HFFc6 (cell line): Measurements from ENCODE around the gene SCD5. TPM values are rescaled to one million over a fixed set of nuclear protein-coding genes. Genes with fewer than 3 reads are reported as not detected.

Experiments used
- DNase-seq: peaks from one replicate; pipeline ENCODE4 v3.0.0-alpha.2; 2018
- H3K27ac Mint-ChIP-seq: 2 replicates; pipeline ENCODE4 v1.8.0; 2020; ENCODE audit warnings: mild to moderate bottlenecking, mixed read lengths
- H3K27me3 Mint-ChIP-seq: 2 replicates; pipeline ENCODE4 v1.8.0; 2021; ENCODE audit warnings: mild to moderate bottlenecking, moderate library complexity, mixed read lengths; ENCODE audit not compliant: insufficient read depth
- H3K36me3 Mint-ChIP-seq: 2 replicates; pipeline ENCODE4 v1.8.0; 2021; ENCODE audit warnings: low read depth, mixed read lengths
- H3K4me1 Mint-ChIP-seq: 2 replicates; pipeline ENCODE4 v1.8.0; 2020; ENCODE audit warnings: low read depth, mixed read lengths
- H3K4me3 Mint-ChIP-seq: 2 replicates; pipeline ENCODE4 v1.8.0; 2020; ENCODE audit warnings: mild to moderate bottlenecking, moderate library complexity, mixed read lengths
- H3K9me3 Mint-ChIP-seq: 2 replicates; pipeline ENCODE4 v1.8.0; 2020; ENCODE audit warnings: mild to moderate bottlenecking, mixed read lengths
- total RNA-seq, 6 experiments: library from RNA; stranded (reverse); fragmentation: NEBNext Ultra II Directional; extraction: Animal tissue kit (Norgen Biotek cat#: 25700); gene quantifications; 2 replicates in 1 of 6; 3 replicates in 5 of 6; pipeline ENCODE4 v1.2.3, GENCODE V29; 2021
- TF ChIP-seq, protein P1 (sequence below): fragments of 200-600 bp; sonication (generic); IDR thresholded peaks from 2 replicates; pipeline ENCODE4 v1.5.0; 2021; ENCODE audit warnings: antibody characterized with exemption, mild to moderate bottlenecking

The SCD5 gene
- total RNA-seq, 6 experiments from 2014 or later, result 28.4 to 36.4 (median 32.0) TPM

DNA sequence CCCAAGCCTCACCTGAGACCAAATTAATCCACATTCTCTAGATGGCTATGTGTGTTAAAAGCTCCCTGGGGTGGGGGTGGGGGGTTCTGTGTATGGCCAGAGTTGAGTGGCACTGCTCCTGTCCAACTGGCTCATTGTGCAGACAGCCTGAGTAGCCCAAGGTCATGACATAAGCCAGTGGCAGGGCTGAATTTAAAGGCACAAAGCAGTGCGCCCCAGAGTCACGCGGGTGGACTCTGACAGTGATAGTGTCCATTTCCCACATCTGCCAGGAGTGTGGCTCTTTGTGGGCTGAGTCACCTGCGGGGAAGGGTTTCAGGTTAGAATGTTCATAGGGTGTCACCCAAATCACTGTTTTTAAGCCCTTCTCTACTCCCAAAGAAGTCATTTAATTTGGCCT is 45.4 kb downstream of the SCD5 start:
- Mint-ChIP-seq H3K27ac (no peak overlapping the region), H3K4me3 (no peak overlapping the region), H3K9me3 (no peaks in the 10 kb centered on the region), H3K4me1 (peaks cover 37% of the 10 kb centered on the region), H3K27me3 (peaks cover 7% of the 10 kb centered on the region), H3K36me3 (no peaks in the 10 kb centered on the region)
- TF ChIP-seq, protein P1, sequence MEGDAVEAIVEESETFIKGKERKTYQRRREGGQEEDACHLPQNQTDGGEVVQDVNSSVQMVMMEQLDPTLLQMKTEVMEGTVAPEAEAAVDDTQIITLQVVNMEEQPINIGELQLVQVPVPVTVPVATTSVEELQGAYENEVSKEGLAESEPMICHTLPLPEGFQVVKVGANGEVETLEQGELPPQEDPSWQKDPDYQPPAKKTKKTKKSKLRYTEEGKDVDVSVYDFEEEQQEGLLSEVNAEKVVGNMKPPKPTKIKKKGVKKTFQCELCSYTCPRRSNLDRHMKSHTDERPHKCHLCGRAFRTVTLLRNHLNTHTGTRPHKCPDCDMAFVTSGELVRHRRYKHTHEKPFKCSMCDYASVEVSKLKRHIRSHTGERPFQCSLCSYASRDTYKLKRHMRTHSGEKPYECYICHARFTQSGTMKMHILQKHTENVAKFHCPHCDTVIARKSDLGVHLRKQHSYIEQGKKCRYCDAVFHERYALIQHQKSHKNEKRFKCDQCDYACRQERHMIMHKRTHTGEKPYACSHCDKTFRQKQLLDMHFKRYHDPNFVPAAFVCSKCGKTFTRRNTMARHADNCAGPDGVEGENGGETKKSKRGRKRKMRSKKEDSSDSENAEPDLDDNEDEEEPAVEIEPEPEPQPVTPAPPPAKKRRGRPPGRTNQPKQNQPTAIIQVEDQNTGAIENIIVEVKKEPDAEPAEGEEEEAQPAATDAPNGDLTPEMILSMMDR, result no peak
- DNase-seq, result no peak

DNA sequence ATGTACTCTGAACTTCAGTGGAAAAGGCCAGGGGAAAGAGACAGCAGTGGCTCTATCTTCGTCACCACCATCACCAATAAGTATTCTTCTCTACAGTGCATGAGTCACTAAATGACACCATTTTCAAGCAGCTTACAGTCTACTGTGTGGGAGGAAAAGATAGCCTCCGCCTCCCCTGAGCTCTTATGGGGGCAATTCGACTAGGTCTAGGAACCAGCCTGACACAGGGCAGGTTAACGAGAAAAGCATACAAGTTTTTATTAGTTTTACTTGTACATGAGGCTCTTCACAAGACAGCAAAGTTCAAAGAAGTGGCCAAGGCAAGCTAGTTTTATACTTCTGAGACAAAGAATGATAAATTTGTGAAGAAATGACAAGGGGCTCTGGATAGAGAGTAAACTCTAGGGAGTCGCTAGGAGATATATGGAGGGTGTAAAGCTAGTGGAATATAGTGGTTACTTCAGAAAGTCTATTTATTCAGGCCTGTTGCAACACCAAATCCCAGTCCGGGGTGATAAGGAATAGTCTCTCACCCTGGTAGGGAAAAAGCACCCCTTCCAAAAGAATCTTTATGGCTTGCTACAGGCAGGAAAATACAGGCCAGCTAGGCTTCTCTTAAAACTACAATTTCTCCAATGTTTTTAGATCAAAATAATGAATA is 49.7 kb downstream of the SCD5 start:
- TF ChIP-seq, protein P1, result no peak
- H3K4me1 Mint-ChIP-seq, result peaks cover 76% of the 10 kb centered on the region
- no peak for DNase-seq
- H3K36me3 Mint-ChIP-seq, result no peaks in the 10 kb centered on the region
- H3K27ac Mint-ChIP-seq, result no peak overlapping the region
- H3K9me3 Mint-ChIP-seq, result no peaks in the 10 kb centered on the region
- H3K4me3 Mint-ChIP-seq, result no peak overlapping the region
- H3K27me3 Mint-ChIP-seq, result peaks cover 4% of the 10 kb centered on the region

DNA sequence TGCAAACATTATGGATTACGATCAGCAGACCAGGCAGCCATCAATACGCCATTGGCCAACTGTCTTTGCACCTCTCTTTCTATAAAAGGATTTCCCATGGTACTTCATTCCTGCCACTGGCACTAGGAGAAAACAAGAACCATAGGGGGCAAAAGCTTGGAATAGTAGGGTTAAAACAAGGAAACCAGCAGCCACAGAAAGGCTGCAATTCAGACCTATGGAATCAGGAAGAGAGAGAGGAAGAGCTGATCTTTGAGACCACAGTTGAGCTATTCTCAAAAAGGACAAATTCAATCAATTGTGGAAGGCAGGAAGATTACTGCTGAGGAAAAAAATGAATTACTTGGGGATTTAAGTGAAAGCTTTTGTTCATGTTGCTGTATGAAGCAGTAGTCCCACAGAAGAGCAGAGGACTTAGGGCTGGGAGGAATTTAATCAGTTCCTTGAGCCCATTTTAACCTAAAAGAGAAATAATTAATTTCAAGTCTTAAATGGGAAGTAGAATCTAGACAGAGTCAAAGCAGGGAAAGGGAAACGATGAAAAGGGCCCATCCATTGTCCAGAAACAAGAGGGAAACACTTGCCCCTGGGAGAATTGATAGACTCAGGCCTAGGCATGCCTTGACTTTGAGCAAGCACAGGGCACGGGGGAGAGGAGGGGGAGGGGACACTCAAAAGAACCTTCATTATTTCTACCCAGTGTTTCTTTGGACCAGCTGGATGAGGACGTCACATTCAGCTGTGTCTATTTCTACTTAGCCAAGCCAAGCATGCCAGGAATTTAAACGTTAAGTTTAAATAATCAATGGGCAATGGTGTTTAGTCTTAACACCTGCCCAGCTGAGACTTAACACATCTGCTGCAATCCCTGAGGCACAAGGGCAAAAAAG is 50.7 kb downstream of the SCD5 start:
- Mint-ChIP-seq H3K4me1 (peaks cover 66% of the 10 kb centered on the region), H3K9me3 (no peaks in the 10 kb centered on the region), H3K36me3 (no peaks in the 10 kb centered on the region), H3K4me3 (no peak overlapping the region), H3K27ac (no peak overlapping the region), H3K27me3 (peaks cover 4% of the 10 kb centered on the region)
- DNase-seq, result no peak
- TF ChIP-seq, protein P1, result no peak

DNA sequence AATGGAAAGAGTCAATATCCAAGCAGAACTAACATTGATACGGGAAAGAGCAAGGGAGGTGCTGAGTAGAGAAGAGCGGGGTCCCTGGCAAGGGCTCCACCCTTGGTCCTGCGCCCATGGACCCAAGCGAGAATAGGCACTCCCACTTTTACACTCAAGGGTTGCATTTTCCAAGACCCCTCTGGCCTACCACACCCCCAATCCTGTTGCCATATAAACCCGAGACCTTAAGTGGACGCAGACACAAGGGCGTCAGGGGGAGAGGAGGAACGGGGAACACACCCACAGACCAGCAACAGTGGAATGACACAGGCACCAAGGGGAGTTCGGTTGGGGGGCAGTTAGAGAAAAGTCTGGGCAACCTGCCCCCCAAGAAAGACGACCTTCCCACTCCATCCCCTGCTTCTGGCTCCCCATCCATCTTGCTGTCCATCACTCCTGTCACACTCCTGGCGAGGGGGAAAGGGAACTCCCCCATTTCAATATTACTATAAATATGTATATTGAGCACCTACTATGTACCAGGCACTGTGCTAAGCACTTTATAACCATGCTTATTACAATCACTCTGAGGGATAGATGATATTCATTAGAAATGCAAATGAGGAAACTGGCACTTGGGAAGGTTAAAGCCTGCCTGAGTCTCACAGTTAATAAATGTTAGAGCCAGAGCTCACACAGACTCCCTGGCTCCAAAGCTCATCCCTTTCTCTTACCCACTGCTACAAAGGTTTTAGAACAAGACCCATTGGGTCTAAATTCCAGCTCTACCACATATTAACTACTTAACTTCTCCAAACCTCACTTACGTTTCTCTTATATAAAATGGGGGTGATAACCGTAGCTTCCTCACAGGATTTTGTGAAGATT is 51.7 kb downstream of the SCD5 start:
- no peaks in the 10 kb centered on the region for H3K9me3 Mint-ChIP-seq
- H3K4me1 Mint-ChIP-seq, result peaks cover 56% of the 10 kb centered on the region
- no peaks in the 10 kb centered on the region for H3K36me3 Mint-ChIP-seq
- no peak for DNase-seq
- H3K27me3 Mint-ChIP-seq, result peaks cover 4% of the 10 kb centered on the region
- H3K4me3 Mint-ChIP-seq, result no peak overlapping the region
- TF ChIP-seq, protein P1, result no peak
- H3K27ac Mint-ChIP-seq, result peak overlapping the region; percentile 2; the same call in 1 of the 2 replicates

DNA sequence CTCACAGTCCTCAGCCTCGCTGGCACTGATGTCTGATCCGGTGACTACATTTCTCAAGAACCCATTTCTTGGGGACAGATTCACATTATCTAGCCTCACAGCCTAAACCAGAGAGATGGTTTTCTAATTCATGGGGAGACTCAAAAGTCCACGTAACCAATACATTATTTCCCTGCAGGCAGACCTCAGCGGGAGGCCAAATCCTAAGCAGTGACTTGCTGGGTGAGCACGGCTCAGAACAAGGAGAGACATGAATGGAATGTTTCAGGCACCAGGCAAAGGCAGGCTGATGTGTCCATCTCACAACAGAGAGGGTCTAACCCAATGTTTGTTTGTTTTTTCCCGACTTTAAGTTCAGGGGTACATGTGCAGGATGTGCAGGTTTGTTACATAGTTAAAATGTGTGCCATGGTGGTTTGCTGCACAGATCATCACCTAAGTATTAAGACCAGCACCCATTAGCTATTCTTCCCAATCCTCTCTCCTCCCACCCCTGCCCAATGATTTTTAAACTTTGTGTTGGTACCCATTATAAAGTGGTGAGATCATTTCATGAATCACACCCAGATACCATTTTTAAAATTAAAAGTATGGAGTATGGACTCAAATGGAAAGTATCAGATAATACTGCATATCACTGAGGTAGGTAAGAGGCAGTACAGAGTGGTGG is 53.3 kb downstream of the SCD5 start:
- TF ChIP-seq, protein P1, result no peak
- H3K4me3 Mint-ChIP-seq, result peak overlapping the region; percentile 41
- H3K4me1 Mint-ChIP-seq, result peaks cover 51% of the 10 kb centered on the region
- peaks cover 4% of the 10 kb centered on the region for H3K27me3 Mint-ChIP-seq
- DNase-seq, result peak; percentile 59
- H3K27ac Mint-ChIP-seq, result peak overlapping the region; percentile 80
- no peaks in the 10 kb centered on the region for H3K36me3 Mint-ChIP-seq
- no peaks in the 10 kb centered on the region for H3K9me3 Mint-ChIP-seq
